ENCODE results near the gene LAMA5.

LAMA5 gene

DNA sequence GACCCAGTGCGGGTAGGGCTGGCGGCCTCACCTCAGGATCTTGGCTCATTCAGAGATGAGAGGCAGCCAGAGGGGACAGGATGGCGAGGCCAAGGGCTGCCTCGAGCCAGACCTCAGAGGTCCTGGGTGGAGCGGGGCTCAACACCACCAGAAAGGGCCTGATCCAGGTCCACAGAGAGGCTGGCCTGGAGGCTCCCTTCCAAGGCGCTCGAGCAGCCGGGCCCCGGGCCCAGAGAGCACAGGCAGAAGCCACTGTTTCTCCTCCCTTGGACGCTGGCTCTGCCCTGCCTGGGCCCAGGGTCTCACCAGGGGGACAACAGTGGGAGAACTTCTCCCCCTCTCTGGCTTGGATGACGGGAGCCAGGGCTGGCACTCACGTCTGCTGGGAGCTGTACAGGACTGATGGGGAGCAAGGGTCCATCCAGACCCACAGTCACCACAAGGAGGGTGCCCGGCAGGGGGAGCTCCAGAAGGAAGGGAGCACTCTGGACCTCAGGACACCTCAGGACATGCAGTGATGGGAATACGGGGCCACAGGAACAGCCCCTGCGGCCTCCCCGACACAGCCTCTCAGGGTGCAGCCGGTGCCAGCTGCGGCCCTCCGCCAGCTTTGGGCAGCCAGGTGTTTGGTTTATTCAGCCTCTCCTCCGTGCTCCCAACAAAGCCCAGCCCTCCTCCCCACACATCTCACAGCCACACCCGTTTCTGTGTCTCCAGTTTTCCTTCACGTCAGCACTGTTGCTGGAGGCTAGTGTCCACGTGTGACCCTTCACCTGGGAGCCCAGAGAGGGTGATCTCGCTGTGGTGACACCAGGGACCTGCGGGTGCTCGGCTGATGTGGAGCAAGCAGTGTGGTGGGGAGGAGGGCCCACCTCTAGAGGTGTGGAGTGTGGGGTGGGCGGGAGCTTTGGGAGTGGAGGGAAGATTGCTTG is 28.5 kb upstream of the LAMA5 start:
- H3K4me1 ChIP-seq (ENCODE audit: insufficient read depth, low read length): no peaks in the 10 kb centered on the region

DNA sequence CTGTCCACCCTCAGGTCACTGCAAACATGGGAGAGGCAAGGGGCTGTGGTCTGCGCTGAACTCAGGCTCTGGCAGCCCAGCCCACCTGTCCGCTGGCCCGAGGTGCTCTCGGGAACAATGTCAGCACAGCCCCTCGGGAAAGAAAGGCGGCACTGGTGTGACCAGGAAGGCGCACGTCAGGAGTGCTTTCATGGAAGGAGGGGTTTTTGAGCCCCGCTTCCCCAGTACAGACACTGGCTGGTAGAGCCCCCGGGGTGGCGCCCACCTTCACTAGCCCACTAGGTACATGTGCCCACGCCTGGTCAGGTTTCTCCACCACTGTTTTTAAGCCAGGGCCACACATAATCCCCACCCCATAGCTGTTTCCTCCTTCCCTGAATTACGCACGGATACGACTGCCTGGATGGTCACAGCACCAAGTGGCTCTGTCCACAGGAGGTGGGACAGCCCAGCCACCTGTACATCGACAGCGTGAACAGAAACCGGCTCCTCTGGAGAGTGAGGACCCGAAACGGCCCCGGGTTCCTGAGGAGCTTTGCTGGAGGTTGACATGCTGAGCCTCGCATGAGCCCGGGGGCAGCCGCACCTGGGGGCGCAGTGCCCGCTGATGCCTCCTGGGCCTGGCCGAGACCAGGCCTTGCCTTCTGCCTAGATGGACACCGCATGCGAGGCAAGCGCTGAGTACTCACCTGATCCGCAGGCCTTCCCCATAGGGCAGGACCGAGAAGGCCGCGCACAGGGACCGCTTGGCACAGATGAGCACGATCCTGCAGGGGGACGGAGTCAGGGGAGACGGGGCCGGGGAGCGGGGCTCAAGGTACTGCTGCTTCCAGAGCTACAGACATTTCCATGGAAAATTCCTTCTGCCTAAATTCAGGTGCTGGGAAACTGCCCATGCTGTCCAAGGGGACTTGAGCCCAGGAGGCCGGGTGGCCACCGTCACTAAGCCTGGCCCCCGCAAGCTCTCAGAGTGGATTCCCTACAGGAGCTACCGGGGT is 27.4 kb upstream of the LAMA5 start:
- peaks cover 35% of the 10 kb centered on the region for H4K20me1 ChIP-seq (ENCODE audit: insufficient read depth, low read length)
- no peak overlapping the region for H3K4me3 ChIP-seq (ENCODE audit: low read depth in 1 of 2, low read length in 2 of 2)
- H3K4me2 ChIP-seq (ENCODE audit: insufficient read depth, low read length): no peak overlapping the region
- H3K27me3 ChIP-seq (ENCODE audit: insufficient read depth, low read length, poor library complexity): no peaks in the 10 kb centered on the region
- no peak overlapping the region for H2AFZ ChIP-seq (ENCODE audit: low read depth, low read length)
- no peak overlapping the region for H3K9ac ChIP-seq (ENCODE audit: low read depth, low read length)
- H3K9me3 ChIP-seq (ENCODE audit: insufficient read depth, low read length, severe bottlenecking): no peaks in the 10 kb centered on the region
- peaks cover 3% of the 10 kb centered on the region; the same call in 1 of the 2 replicates for H3K79me2 ChIP-seq (ENCODE audit: insufficient read depth, low read length)
- DNase-seq (no peak), ATAC-seq (ENCODE audit: insufficient read depth, low read depth) (no peak)
- no peak for TF ChIP-seq EZH2 (IDR thresholded peaks at IDR 0.05; ENCODE audit: borderline replicate concordance, low read depth, low read length, severe bottlenecking)
- TF ChIP-seq, protein P1, sequence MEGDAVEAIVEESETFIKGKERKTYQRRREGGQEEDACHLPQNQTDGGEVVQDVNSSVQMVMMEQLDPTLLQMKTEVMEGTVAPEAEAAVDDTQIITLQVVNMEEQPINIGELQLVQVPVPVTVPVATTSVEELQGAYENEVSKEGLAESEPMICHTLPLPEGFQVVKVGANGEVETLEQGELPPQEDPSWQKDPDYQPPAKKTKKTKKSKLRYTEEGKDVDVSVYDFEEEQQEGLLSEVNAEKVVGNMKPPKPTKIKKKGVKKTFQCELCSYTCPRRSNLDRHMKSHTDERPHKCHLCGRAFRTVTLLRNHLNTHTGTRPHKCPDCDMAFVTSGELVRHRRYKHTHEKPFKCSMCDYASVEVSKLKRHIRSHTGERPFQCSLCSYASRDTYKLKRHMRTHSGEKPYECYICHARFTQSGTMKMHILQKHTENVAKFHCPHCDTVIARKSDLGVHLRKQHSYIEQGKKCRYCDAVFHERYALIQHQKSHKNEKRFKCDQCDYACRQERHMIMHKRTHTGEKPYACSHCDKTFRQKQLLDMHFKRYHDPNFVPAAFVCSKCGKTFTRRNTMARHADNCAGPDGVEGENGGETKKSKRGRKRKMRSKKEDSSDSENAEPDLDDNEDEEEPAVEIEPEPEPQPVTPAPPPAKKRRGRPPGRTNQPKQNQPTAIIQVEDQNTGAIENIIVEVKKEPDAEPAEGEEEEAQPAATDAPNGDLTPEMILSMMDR (IDR thresholded peaks at IDR 0.05; ENCODE audit: borderline replicate concordance, extremely low read depth, low read length, poor library complexity, severe bottlenecking): no peak
- H3K27ac ChIP-seq (ENCODE audit: low read length): no peak overlapping the region
- H3K36me3 ChIP-seq (ENCODE audit: insufficient read depth, low read length): peaks cover 45% of the 10 kb centered on the region
- H3K4me1 ChIP-seq (ENCODE audit: insufficient read depth, low read length): peaks cover 2% of the 10 kb centered on the region; the same call in 1 of the 2 replicates

More for the DNA sequence above, 28.5 kb upstream of the LAMA5 start:
- no peak overlapping the region for H3K27ac ChIP-seq (ENCODE audit: low read length)
- H3K9ac ChIP-seq (ENCODE audit: low read depth, low read length): no peak overlapping the region
- no peak overlapping the region for H3K4me3 ChIP-seq (ENCODE audit: low read depth in 1 of 2, low read length in 2 of 2)
- H4K20me1 ChIP-seq (ENCODE audit: insufficient read depth, low read length): peaks cover 27% of the 10 kb centered on the region
- H3K27me3 ChIP-seq (ENCODE audit: insufficient read depth, low read length, poor library complexity): no peaks in the 10 kb centered on the region
- H2AFZ ChIP-seq (ENCODE audit: low read depth, low read length): no peak overlapping the region
- H3K79me2 ChIP-seq (ENCODE audit: insufficient read depth, low read length): no peaks in the 10 kb centered on the region; the same call in 1 of the 2 replicates
- no peaks in the 10 kb centered on the region for H3K9me3 ChIP-seq (ENCODE audit: insufficient read depth, low read length, severe bottlenecking)
- peaks cover 35% of the 10 kb centered on the region for H3K36me3 ChIP-seq (ENCODE audit: insufficient read depth, low read length)
- H3K4me2 ChIP-seq (ENCODE audit: insufficient read depth, low read length): no peak overlapping the region
- TF ChIP-seq EZH2 (IDR thresholded peaks at IDR 0.05; ENCODE audit: borderline replicate concordance, low read depth, low read length, severe bottlenecking): no peak
- TF ChIP-seq, protein P1 (IDR thresholded peaks at IDR 0.05; ENCODE audit: borderline replicate concordance, extremely low read depth, low read length, poor library complexity, severe bottlenecking): no peak
- ATAC-seq (ENCODE audit: insufficient read depth, low read depth) (no peak), DNase-seq (no peak)

DNA sequence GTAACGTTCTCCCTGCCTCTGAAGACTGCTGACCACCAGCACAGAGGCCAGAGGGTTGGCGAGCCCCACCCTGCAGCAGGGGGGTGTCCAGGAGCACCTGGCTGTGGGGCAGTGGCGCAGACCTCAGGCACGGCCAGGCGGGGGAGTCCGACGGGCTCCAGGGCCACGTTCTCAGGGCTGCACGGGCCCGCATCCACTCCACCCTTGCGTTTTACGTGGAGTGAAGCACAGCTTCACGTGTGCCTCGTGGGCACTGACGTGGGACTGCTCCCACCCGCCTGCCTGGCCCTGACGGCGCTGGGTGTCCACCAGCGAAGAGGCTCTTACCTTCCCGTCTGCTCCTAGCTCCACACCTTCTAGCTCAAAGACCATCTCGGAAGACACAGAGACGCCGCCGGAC is 26.7 kb upstream of the LAMA5 start:
- H3K9ac ChIP-seq (ENCODE audit: low read depth, low read length): no peak overlapping the region
- no peaks in the 10 kb centered on the region for H3K27me3 ChIP-seq (ENCODE audit: insufficient read depth, low read length, poor library complexity)
- H2AFZ ChIP-seq (ENCODE audit: low read depth, low read length): no peak overlapping the region
- H3K36me3 ChIP-seq (ENCODE audit: insufficient read depth, low read length): peaks cover 53% of the 10 kb centered on the region
- H3K9me3 ChIP-seq (ENCODE audit: insufficient read depth, low read length, severe bottlenecking): no peaks in the 10 kb centered on the region
- H3K79me2 ChIP-seq (ENCODE audit: insufficient read depth, low read length): peaks cover 10% of the 10 kb centered on the region
- no peak for ATAC-seq (ENCODE audit: insufficient read depth, low read depth)
- peaks cover 9% of the 10 kb centered on the region for H3K4me1 ChIP-seq (ENCODE audit: insufficient read depth, low read length)
- no peak overlapping the region for H3K27ac ChIP-seq (ENCODE audit: low read length)
- DNase-seq: no peak
- H3K4me3 ChIP-seq (ENCODE audit: low read depth in 1 of 2, low read length in 2 of 2): no peak overlapping the region
- H4K20me1 ChIP-seq (ENCODE audit: insufficient read depth, low read length): peaks cover 42% of the 10 kb centered on the region
- no peak overlapping the region for H3K4me2 ChIP-seq (ENCODE audit: insufficient read depth, low read length)
- TF ChIP-seq, protein P1 (IDR thresholded peaks at IDR 0.05; ENCODE audit: borderline replicate concordance, extremely low read depth, low read length, poor library complexity, severe bottlenecking): no peak
- no peak for TF ChIP-seq EZH2 (IDR thresholded peaks at IDR 0.05; ENCODE audit: borderline replicate concordance, low read depth, low read length, severe bottlenecking)
